Measurements from ENCODE around the gene CHGA.

DNA sequence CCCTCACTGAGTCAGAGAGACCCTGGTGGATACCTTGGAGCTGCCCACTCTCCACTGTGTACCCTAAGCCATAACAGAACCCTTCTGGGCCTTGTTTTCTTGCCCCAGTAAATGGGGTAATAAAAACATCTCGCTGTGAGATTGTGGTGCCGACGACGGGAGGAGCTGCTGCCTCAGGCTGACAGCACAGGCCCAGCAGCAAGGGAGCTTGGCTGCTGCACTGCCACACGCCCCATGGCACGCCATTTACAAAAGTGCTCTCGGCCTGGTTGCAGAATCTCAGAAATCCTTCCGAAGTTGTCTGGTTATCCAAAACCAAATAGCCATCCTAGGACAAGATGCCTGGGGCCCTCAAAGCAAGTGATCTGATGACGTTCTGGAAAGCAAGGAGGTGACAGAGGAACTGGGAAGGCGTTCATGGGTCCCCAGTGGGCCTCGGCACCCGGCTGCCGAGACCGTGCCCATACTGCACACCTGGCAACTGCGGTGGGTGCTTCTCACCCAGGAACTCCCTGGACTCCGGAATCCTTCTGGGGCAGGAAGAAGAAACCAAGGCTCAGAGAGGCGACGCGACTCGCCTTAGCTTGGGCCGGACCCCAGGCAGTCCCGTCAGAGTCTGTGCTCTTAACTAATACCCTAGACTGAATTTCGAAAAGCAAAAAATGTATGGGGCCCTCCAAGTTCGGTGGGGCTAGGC is 26.7 kb downstream of the CHGA start:
- TF ChIP-seq POLR2A (IDR thresholded peaks at IDR 0.05) (no peak), POLR2AphosphoS5 (IDR thresholded peaks at IDR 0.05) (no peak), EP300 (IDR thresholded peaks at IDR 0.05) (no peak)
- TF ChIP-seq, protein P1, sequence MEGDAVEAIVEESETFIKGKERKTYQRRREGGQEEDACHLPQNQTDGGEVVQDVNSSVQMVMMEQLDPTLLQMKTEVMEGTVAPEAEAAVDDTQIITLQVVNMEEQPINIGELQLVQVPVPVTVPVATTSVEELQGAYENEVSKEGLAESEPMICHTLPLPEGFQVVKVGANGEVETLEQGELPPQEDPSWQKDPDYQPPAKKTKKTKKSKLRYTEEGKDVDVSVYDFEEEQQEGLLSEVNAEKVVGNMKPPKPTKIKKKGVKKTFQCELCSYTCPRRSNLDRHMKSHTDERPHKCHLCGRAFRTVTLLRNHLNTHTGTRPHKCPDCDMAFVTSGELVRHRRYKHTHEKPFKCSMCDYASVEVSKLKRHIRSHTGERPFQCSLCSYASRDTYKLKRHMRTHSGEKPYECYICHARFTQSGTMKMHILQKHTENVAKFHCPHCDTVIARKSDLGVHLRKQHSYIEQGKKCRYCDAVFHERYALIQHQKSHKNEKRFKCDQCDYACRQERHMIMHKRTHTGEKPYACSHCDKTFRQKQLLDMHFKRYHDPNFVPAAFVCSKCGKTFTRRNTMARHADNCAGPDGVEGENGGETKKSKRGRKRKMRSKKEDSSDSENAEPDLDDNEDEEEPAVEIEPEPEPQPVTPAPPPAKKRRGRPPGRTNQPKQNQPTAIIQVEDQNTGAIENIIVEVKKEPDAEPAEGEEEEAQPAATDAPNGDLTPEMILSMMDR (IDR thresholded peaks at IDR 0.05): no peak
